ENCODE results near the gene B4GALT1. TPM values are rescaled to one million over a fixed set of nuclear protein-coding genes. Genes with fewer than 3 reads are reported as not detected.

Gene B4GALT1
- total and polyA plus RNA-seq, 2 of the 8 experiments (the other 6 are each of a cell fraction or from before 2014, with no cell fraction given) = 12.8 to 18.2 TPM

DNA sequence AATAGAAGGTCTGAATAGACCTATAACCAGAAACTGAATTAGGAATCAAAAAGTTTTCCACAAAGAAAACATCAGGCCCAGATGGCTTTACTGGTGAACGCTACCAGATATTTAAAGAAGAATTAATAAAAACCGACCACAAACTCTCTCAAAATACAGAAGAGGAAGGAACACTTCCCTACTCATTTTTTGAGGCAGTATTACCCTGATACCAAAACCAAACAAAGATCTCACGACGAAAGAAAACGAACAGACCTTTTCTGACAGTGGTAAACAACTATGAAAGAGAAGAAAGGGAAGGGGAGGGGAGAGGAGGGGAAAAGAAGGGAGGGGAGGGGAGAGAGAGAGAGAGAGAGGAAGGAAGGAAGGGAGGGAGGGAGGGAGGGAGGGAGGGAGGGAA, 13.5 kb downstream of the B4GALT1 start:
- Histone ChIP-seq H4K91ac (replicated peaks; ENCODE audit: insufficient read length, low read length) (no peak overlapping the region), H3K36me3 (ENCODE audit: control insufficient read depth in 2 of 4, insufficient read depth in 4 of 4, low read length in 3 of 4) (no peaks in the 10 kb centered on the region), H3K9ac (replicated peaks in 1 of 4; ENCODE audit: extremely low read depth in 1 of 4, low read depth in 3 of 4, low read length in 3 of 4) (no peak overlapping the region), H3K4me2 (ENCODE audit: insufficient read depth in 1 of 2, low read depth in 2 of 2, low read length in 2 of 2) (no peak overlapping the region), H3K4ac (replicated peaks; ENCODE audit: insufficient read length, low read depth, low read length) (no peak overlapping the region), H2BK120ac (replicated peaks; ENCODE audit: low read depth, low read length) (no peak overlapping the region), H2BK12ac (ENCODE audit: low read depth, low read length) (no peak overlapping the region), H2BK15ac (ENCODE audit: low read length) (no peak overlapping the region), H4K20me1 (replicated peaks in 1 of 2; ENCODE audit: control insufficient read depth in 1 of 2, insufficient read depth in 2 of 2, low read length in 2 of 2) (no peaks in the 10 kb centered on the region), H3K18ac (ENCODE audit: extremely low read depth, low read length) (no peak overlapping the region), H3K23ac (ENCODE audit: insufficient read length) (no peak overlapping the region), H3K27ac (ENCODE audit: low read depth, low read length) (no peak overlapping the region), H3K9me3 (ENCODE audit: insufficient read depth in 2 of 2, low read depth in 1 of 2, low read length in 1 of 2) (no peaks in the 10 kb centered on the region), H2AFZ (ENCODE audit: low read length) (no peak overlapping the region), H3K4me3 (ENCODE audit: extremely low read depth in 1 of 4, insufficient read depth in 2 of 4, low read depth in 3 of 4, low read length in 4 of 4) (no peak overlapping the region), H3K4me1 (replicated peaks in 1 of 4; ENCODE audit: control insufficient read depth in 3 of 4, insufficient read depth in 4 of 4, low read length in 3 of 4) (peaks cover 0 to 5% (median 4%) of the 10 kb centered on the region in 4 experiments; a peak in 2 of 7 replicates), H4K5ac (ENCODE audit: insufficient read length, low read depth, low read length) (no peak overlapping the region), H3K79me1 (ENCODE audit: low read depth, low read length) (no peaks in the 10 kb centered on the region), H3K23me2 (ENCODE audit: low read depth, low read length) (no peaks in the 10 kb centered on the region), H2AK5ac (ENCODE audit: low read depth, low read length) (no peak overlapping the region), H4K8ac (ENCODE audit: extremely low read depth, insufficient read depth, low read length) (no peak overlapping the region), H2BK20ac (ENCODE audit: low read length) (no peak overlapping the region), H2BK5ac (ENCODE audit: low read depth, low read length) (no peak overlapping the region), H3K27me3 (replicated peaks in 1 of 4; ENCODE audit: control insufficient read depth in 3 of 4, extremely low read depth in 1 of 4, insufficient read depth in 3 of 4, low read length in 3 of 4) (no peaks in the 10 kb centered on the region), H3K79me2 (ENCODE audit: control insufficient read depth in 1 of 2, insufficient read depth in 2 of 2, low read length in 2 of 2) (peaks cover 0 to 7% of the 10 kb centered on the region in 2 experiments; a peak in 1 of 4 replicates), H3K56ac (replicated peaks; ENCODE audit: insufficient read length, low read depth, low read length) (no peak overlapping the region), H3K14ac (ENCODE audit: insufficient read length) (no peak overlapping the region)
- 88% methylated on average over 3 of the region's 5 CpGs; no CpG with 5 or more reads in 1 of the 2 experiments for WGBS, 2 experiments (ENCODE audit: extremely low coverage in 1 of 2, insufficient coverage in 1 of 2, insufficient read length in 1 of 2, insufficient replicate concordance in 2 of 2, low coverage in 1 of 2, low lambda C conversion rate in 2 of 2, missing lambda C conversion rate in 1 of 2)
- CTCF ChIA-PET (ENCODE audit: partially characterized antibody) = no interaction called here
- POLR2A ChIA-PET (ENCODE audit: partially characterized antibody) = no interaction called here
- FAIRE-seq = no peak
- no peak for DNase-seq (ENCODE audit: low read depth in 1 of 2, low spot score in 2 of 2)
- TF ChIP-seq BACH1 (IDR thresholded peaks at IDR 0.05; ENCODE audit: low read length) (no peak), RBBP5 (IDR thresholded peaks at IDR 0.05; ENCODE audit: borderline replicate concordance, low read depth, low read length) (no peak), JUND (IDR thresholded peaks at IDR 0.05; ENCODE audit: low read length) (no peak), ZNF274 (IDR thresholded peaks at IDR 0.05; ENCODE audit: borderline replicate concordance, extremely low read depth, low read length) (no peak), PHF8 (conservative IDR thresholded peaks at IDR 0.05; ENCODE audit: low read depth, low read length) (no peak), CEBPB (IDR thresholded peaks at IDR 0.05; ENCODE audit: low read depth, low read length) (no peak), POU5F1 (IDR thresholded peaks at IDR 0.05; ENCODE audit: low read depth, low read length) (no peak), ASH2L (IDR thresholded peaks at IDR 0.05; ENCODE audit: low read length) (no peak), TAF7 (optimal IDR thresholded peaks at IDR 0.05; ENCODE audit: borderline replicate concordance, low read depth, low read length) (no peak), TEAD4 (IDR thresholded peaks at IDR 0.05; ENCODE audit: low read depth, low read length) (no peak), NRF1 (IDR thresholded peaks at IDR 0.05; ENCODE audit: low read depth, low read length) (no peak), SUZ12 (IDR thresholded peaks at IDR 0.05; ENCODE audit: low read length) (no peak), KDM5A (IDR thresholded peaks at IDR 0.05; ENCODE audit: low read length) (no peak)
- TF ChIP-seq, protein P1, sequence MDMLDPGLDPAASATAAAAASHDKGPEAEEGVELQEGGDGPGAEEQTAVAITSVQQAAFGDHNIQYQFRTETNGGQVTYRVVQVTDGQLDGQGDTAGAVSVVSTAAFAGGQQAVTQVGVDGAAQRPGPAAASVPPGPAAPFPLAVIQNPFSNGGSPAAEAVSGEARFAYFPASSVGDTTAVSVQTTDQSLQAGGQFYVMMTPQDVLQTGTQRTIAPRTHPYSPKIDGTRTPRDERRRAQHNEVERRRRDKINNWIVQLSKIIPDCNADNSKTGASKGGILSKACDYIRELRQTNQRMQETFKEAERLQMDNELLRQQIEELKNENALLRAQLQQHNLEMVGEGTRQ (IDR thresholded peaks at IDR 0.05; ENCODE audit: low read length) = no peak
- TF ChIP-seq, protein P2, sequence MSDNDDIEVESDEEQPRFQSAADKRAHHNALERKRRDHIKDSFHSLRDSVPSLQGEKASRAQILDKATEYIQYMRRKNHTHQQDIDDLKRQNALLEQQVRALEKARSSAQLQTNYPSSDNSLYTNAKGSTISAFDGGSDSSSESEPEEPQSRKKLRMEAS (IDR thresholded peaks at IDR 0.05) = no peak
